Keratinocyte (primary cell): Measurements from ENCODE around the gene ATP6V1E1. TPM values are rescaled to one million over a fixed set of nuclear protein-coding genes. Genes with fewer than 3 reads are reported as not detected.

ENCODE experiments used
- DNase-seq: peaks from one replicate; pipeline ENCODE4 v3.0.0-alpha.2; 2011; ENCODE audit warnings: low read depth, missing footprints, low spot score
- FAIRE-seq: peaks from 2 replicates; lab custom pipeline; 2011; peaks lifted over from hg19 to GRCh38; lab: Jason Lieb, UNC
- H2AFZ ChIP-seq: 2 replicates; pipeline ENCODE4 v1.6.0; 2012; ENCODE audit warnings: low read length, control low read depth, inconsistent platforms; ENCODE audit not compliant: control insufficient read depth
- H3K27ac ChIP-seq: 2 replicates; pipeline ENCODE4 v1.5.1; 2011; ENCODE audit warnings: low read length; ENCODE audit not compliant: control insufficient read depth, insufficient read depth
- H3K27me3 ChIP-seq: 3 replicates; pipeline ENCODE4 v1.6.0; 2011; ENCODE audit warnings: low read length; ENCODE audit not compliant: control insufficient read depth, insufficient read depth; ENCODE audit errors: extremely low read depth
- H3K36me3 ChIP-seq, 2 experiments: 2 replicates in 1 of 2; 3 replicates in 1 of 2; pipeline ENCODE4 v1.5.1; 2011; ENCODE audit warnings: low read length in 2 of 2, mild to moderate bottlenecking in 1 of 2; ENCODE audit not compliant: control insufficient read depth in 2 of 2, insufficient read depth in 2 of 2; ENCODE audit errors: extremely low read depth in 1 of 2
- H3K4me1 ChIP-seq: 3 replicates; pipeline ENCODE4 v1.5.1; 2011; ENCODE audit warnings: low read length; ENCODE audit not compliant: control insufficient read depth, insufficient read depth; ENCODE audit errors: extremely low read depth
- H3K4me2 ChIP-seq: 3 replicates; pipeline ENCODE4 v1.6.0; 2011; ENCODE audit warnings: low read depth, low read length; ENCODE audit not compliant: control insufficient read depth, insufficient read depth; ENCODE audit errors: extremely low read depth
- H3K4me3 ChIP-seq, 3 experiments: fragments of 200-600 bp in 1 of 3; sonication (generic) in 1 of 3; 2 replicates in 2 of 3; 3 replicates in 1 of 3; pipeline ENCODE4 v1.5.1; 2011 to 2016; ENCODE audit warnings: low read length in 3 of 3, mild to moderate bottlenecking in 3 of 3, control low read depth in 2 of 3, inconsistent platforms in 1 of 3, low read depth in 1 of 3, mixed read lengths in 1 of 3, mixed run types in 1 of 3, moderate library complexity in 1 of 3; ENCODE audit not compliant: control insufficient read depth in 2 of 3, insufficient read depth in 2 of 3; ENCODE audit errors: extremely low read depth in 1 of 3
- H3K79me2 ChIP-seq: 2 replicates; pipeline ENCODE4 v1.6.0; 2012; ENCODE audit warnings: low read length; ENCODE audit not compliant: control insufficient read depth, insufficient read depth
- H3K9ac ChIP-seq: 3 replicates; pipeline ENCODE4 v1.6.0; 2011; ENCODE audit warnings: low read length; ENCODE audit not compliant: control insufficient read depth, insufficient read depth; ENCODE audit errors: extremely low read depth
- H3K9me1 ChIP-seq: 3 replicates; pipeline ENCODE4 v1.6.0; 2011; ENCODE audit warnings: low read length; ENCODE audit not compliant: control insufficient read depth, insufficient read depth; ENCODE audit errors: extremely low read depth
- H3K9me3 ChIP-seq: 2 replicates; pipeline ENCODE4 v1.5.1; 2012; ENCODE audit warnings: low read depth, low read length; ENCODE audit not compliant: control insufficient read depth
- H4K20me1 ChIP-seq: 3 replicates; pipeline ENCODE4 v1.6.0; 2011; ENCODE audit warnings: low read length; ENCODE audit not compliant: control insufficient read depth, insufficient read depth; ENCODE audit errors: extremely low read depth
- EZH2 ChIP-seq: IDR thresholded peaks from one replicate; pipeline ENCODE4 v1.6.1; 2012; ENCODE audit warnings: inconsistent platforms, mild to moderate bottlenecking, low read length, moderate library complexity
- dilution Hi-C: fragments of 300-500 bp; cut with MboI; formaldehyde crosslinking; loops from one replicate; pipeline ENCODE4 v1.7.0; 2020; ENCODE audit warnings: low sequenced_read_pairs; ENCODE audit not compliant: extremely low pct_ligation_motif_present
- polyA plus RNA-seq, 5 experiments: library from polyadenylated mRNA; depleted of rRNA in 3 of 5; stranded (reverse) in 3 of 5; stranded (forward) in 1 of 5; unstranded in 1 of 5; fragments of >200 nt; gene quantifications; 1 replicate in 1 of 5; 2 replicates in 3 of 5; 3 replicates in 1 of 5; pipeline versions ENCODE4 v1.2.1 to v1.2.3, GENCODE V29; 2011 to 2012; ENCODE audit warnings: missing spikeins in 2 of 5, low read depth in 1 of 5, low replicate concordance in 1 of 5
- TF ChIP-seq, protein P1 (sequence below), 3 experiments: IDR thresholded peaks in 1 of 3; conservative IDR thresholded peaks in 1 of 3; optimal IDR thresholded peaks in 1 of 3; 2 replicates in 2 of 3; 3 replicates in 1 of 3; pipeline versions ENCODE3 to v1.5.1; 2011; ENCODE audit warnings: low read length in 3 of 3, mild to moderate bottlenecking in 3 of 3, moderate library complexity in 2 of 3, control low read depth in 1 of 3, inconsistent platforms in 1 of 3; ENCODE audit not compliant: insufficient read depth in 2 of 3; ENCODE audit errors: extremely low read depth in 1 of 3

The ATP6V1E1 gene
- polyA plus RNA-seq, 1 donor (not counting 4 experiments of a cell fraction or from before 2014, with no cell fraction given), result 227 TPM

DNA sequence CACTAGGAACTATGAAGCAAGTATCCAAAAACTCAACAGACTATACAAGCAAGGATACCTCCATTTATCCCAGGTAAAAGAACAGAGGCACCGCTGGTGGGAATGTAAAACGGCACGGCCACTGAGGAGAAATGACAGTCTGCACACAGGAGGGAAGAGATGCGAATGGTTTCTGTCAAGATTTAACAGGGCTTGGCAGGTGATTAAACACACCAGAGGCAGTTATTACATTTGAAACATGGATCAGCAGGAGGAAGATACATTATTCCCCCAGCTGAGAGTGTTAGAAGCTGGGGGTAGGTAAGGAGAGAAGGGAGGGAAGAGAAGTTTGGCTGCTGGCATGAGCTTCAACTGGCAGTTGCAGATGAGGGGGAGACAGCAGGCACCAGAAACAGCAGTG, 30.2 kb downstream of the ATP6V1E1 start:
- Histone ChIP-seq H3K4me2 (no peak overlapping the region), H2AFZ (no peak overlapping the region), H4K20me1 (no peaks in the 10 kb centered on the region), H3K9me3 (no peaks in the 10 kb centered on the region), H3K79me2 (peaks cover 5% of the 10 kb centered on the region), H3K27ac (no peak overlapping the region), H3K9ac (no peak overlapping the region), H3K4me3 (no peak overlapping the region), H3K9me1 (no peaks in the 10 kb centered on the region), H3K27me3 (no peaks in the 10 kb centered on the region), H3K36me3 (peaks cover 18 to 36% of the 10 kb centered on the region in 2 experiments), H3K4me1 (no peaks in the 10 kb centered on the region)
- FAIRE-seq, result no peak
- no peak for DNase-seq
- TF ChIP-seq, protein P1, sequence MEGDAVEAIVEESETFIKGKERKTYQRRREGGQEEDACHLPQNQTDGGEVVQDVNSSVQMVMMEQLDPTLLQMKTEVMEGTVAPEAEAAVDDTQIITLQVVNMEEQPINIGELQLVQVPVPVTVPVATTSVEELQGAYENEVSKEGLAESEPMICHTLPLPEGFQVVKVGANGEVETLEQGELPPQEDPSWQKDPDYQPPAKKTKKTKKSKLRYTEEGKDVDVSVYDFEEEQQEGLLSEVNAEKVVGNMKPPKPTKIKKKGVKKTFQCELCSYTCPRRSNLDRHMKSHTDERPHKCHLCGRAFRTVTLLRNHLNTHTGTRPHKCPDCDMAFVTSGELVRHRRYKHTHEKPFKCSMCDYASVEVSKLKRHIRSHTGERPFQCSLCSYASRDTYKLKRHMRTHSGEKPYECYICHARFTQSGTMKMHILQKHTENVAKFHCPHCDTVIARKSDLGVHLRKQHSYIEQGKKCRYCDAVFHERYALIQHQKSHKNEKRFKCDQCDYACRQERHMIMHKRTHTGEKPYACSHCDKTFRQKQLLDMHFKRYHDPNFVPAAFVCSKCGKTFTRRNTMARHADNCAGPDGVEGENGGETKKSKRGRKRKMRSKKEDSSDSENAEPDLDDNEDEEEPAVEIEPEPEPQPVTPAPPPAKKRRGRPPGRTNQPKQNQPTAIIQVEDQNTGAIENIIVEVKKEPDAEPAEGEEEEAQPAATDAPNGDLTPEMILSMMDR (optimal IDR thresholded peaks at IDR 0.05 in 1 of 3, IDR thresholded peaks at IDR 0.05 in 1 of 3, conservative IDR thresholded peaks at IDR 0.05 in 1 of 3; ENCODE audit: extremely low read depth in 1 of 3, insufficient read depth in 2 of 3, low read length in 3 of 3), result no peak
- TF ChIP-seq EZH2, result no peak
- dilution Hi-C loops, result no loop called here

- FAIRE-seq, result no peak
- dilution Hi-C loops, result no loop called here
These were observed 31.3 kb downstream of the ATP6V1E1 start for GRCh38 chr22:17597217-17597616.

More at GRCh38 chr22:17597217-17597616, 31.3 kb downstream of the ATP6V1E1 start:
- H3K4me3 ChIP-seq, result no peak overlapping the region
- TF ChIP-seq, protein P1 (optimal IDR thresholded peaks at IDR 0.05 in 1 of 3, IDR thresholded peaks at IDR 0.05 in 1 of 3, conservative IDR thresholded peaks at IDR 0.05 in 1 of 3; ENCODE audit: extremely low read depth in 1 of 3, insufficient read depth in 2 of 3, low read length in 3 of 3), result no peak
- no peak for TF ChIP-seq EZH2
- no peaks in the 10 kb centered on the region for H3K9me1 ChIP-seq
- no peaks in the 10 kb centered on the region for H3K4me1 ChIP-seq
- no peak overlapping the region for H3K27ac ChIP-seq
- no peaks in the 10 kb centered on the region for H4K20me1 ChIP-seq
- no peak overlapping the region for H3K9ac ChIP-seq
- H3K36me3 ChIP-seq, result peaks cover 23 to 41% of the 10 kb centered on the region in 2 experiments
- H2AFZ ChIP-seq, result no peak overlapping the region
- no peaks in the 10 kb centered on the region for H3K9me3 ChIP-seq
- no peak overlapping the region for H3K4me2 ChIP-seq
- no peak for DNase-seq
- no peaks in the 10 kb centered on the region for H3K27me3 ChIP-seq
- H3K79me2 ChIP-seq, result peaks cover 2% of the 10 kb centered on the region
